ENCODE results near the gene RIMS4.

- TF ChIP-seq CTCF (IDR thresholded peaks at IDR 0.05) (no peak), POLR2A (IDR thresholded peaks at IDR 0.05) (no peak), EP300 (IDR thresholded peaks at IDR 0.05) (no peak), POLR2AphosphoS5 (IDR thresholded peaks at IDR 0.05) (no peak)
These were observed 29.1 kb upstream of the RIMS4 start for GRCh38 chr20:44839481-44839880.
